Stimulated activated CD4-positive, alpha-beta T cell treated with anti-CD3 and anti-CD28 coated beads, Interleukin-12 subunit alpha, Interleukin-12 subunit beta, amount 100 ng/mL, for 24 hours (primary cell): ENCODE results near the gene SAMD1.
"Not testable (repeated sequence)": the region's sequence is repeated elsewhere in the genome, so short reads cannot be mapped to it uniquely, and the experiment has no call there.

Source experiments
- DNase-seq, 2 experiments: peaks; one replicate each; pipeline ENCODE4 v3.0.0-alpha.2; 2020; ENCODE audit warnings: low read depth in 2 of 2

SAMD1 gene

DNA sequence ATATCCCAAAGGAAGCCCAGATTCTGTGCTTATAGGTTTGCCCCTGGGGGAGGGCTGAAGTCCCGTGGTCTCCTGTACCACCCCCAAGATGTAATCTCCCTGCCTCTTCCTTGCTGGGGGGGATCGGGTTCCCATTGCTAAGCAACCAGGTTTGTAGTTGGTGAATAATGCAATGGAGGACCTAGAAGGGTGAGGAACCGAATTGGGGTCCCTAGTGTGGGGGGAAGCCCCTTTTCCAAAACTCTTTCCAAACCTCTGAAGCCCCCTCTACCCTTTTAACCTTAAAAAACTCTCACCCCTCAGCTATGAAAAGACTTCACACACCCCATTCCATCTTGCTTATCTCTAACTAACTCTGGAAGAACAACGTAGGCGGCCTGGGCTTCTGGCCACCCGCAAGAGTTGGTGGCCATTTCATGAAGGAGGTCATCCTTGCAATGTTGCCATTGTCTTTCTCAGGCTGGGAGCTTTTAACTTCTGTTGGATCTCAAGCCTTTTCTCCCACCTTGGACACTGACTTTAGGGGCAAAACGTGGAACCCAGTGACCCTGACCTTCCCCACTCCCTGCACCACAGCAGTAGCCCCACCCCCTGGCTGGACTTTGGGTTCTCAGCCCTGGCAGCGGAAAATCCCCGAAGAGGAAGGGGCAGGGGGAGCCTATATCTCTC, 29.3 kb downstream of the SAMD1 start:
- no peak for DNase-seq

DNA sequence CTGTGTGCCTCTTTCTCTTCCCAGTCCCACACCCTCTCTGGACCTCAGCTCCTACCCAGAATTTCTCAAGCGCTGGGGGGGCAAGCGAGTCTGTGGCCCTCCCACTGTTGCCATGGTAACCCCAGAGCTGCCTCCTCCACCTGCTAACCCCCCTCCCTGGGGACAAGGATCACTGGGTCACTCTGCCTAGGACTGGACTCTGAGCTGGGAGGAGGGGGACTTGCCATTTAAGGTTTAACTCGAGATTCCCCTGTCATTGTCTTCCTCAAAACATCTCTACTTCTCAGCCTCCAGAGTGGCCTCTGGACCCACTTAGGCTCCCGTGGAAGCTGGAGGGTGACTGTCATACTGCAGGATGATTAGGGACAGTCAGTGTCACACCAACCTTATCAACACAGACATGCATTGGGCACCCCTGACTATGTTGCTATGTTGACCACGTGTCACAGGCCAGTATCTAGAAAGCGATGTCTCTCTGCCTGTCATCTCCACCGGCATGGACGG, 30.8 kb downstream of the SAMD1 start:
- no peak for DNase-seq

DNA sequence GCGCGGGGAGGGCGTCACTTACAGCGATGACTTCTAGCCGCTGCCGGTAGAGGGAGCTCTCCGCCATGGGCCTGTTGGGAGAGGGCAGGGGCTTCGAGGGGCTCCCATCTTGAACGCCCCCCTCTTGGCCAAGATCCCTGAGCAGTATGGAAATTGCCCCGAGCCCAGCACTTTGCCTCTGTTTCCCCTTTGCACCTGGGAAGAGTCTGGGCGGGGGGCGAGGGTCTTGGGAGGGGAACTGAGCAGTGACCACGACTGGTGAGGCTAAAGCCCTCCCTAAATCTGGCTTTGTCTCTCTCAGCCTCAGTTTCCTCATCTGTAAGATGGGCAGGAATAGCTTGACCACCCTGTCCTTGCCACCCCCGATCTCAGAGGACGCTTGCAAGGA, 31.5 kb downstream of the SAMD1 start:
- DNase-seq: no peak

DNA sequence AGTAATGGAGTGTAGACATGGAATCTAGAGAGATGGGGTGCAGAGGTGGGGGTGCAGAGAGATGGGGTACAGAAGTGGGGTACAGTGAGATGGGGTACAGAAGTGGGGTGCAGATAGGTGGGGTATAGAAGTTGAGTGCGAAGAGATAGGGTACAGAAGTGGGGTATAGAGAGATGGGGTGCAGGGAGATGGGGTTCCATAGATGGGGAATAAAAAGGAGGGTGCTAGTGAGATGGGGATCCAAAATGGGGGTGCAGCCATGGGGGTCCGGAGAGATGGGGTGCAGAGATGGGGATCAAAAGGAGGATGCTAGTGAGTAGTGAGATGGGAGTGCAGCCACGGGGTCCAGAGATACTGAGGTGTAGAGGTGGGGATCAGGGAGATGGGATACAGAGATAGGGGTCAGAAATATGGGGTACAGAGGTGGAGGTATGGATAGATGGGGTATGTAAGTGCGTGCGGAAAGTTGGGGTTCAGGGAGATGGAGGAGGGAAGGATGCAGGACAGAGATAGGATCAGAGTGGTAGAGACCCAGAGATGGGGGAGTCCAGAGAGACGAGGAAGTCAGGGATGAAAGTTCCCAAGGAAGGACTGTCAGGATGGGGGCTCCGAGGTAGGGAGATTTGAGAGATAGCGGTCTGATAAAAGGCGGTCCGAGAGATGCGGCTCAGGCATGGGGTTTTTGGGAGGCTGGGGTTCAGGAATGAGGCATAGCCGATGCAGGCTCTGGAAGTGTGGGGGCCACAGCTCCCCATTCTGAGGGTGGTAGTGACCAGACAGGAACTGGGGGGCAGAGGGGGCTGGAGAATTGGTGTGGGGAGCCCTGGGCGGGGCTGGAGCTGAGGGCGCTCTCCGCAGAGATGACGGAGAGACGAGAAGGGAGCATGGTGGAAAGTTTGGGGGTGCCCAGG, 32.1 kb downstream of the SAMD1 start:
- DNase-seq: no peak

DNA sequence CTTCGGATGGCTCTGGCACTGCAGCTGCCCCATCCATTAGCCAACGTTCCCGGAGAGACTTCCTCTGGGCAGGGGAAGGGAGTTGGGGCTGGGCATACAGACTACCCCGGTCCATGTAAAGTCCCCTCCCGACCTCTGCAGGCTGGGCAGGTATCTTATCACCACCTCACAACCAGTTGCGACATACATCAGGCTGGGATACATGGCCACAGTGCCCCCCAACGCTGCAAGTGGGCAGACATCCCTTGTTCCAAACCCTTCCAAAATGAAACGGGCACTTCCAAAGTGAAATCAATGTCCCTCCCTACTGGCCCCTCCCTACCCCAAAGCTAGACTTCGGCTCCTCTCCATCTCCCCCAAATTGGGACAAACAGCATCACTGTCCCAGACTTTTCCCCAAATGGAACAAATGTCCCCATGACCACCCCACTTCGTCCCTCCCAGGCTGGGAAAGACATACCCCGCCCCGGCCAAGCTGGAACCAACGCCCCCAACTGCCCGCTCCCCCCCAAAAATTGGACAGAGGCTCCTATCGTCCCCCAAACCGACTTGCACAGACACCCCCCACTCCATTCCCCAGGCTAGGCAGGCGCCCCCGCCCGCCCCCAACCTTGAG, 33.7 kb downstream of the SAMD1 start:
- DNase-seq: no peak

DNA sequence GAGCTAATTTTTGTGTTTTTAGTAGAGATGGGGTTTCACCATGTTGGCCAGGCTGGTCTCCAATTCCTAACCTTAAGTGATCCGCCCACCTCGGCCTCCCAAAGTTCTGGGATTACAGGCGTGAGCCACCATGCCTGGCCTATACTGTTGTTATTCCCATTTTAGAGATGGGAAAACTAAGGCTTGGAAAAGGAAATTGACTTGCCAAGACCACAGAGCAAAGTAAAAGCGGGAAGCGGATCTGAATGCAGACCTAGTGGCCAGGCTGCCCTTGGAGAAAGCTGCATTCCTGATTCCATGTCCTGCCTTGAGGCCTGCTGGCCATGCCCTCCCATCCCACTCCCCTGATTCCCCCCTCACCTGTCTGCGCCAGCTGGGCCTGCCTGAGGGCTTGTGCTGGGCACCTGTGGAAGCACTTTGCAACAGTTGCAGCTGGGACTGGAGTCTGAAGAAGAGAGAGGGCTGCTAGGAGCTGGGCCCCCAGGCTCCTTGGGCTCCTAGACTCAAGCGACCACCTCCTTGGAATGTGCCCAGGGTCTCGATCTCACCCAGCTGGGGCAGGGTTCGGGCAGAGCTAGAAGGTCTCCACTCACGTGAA, 34.4 kb downstream of the SAMD1 start:
- DNase-seq: no peak

DNA sequence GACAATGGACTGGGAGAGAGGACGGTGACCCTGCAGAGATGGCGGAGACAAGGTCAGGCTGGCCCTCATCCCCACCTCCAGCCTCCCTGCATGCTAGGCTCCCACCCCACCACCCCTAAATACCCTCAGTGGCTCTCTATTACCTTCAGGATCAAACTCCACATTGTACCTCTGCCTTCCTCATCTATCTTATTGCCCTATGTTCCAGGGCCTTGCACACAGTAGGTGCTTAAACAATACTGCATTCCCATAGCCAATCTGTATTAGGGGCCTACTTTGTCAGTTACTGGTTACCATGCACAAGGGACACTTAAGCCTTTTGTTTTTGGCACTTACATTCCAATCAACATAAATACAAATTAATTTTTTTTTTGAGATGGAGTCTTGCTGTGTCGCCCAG, 35.2 kb downstream of the SAMD1 start:
- no peak for DNase-seq

DNA sequence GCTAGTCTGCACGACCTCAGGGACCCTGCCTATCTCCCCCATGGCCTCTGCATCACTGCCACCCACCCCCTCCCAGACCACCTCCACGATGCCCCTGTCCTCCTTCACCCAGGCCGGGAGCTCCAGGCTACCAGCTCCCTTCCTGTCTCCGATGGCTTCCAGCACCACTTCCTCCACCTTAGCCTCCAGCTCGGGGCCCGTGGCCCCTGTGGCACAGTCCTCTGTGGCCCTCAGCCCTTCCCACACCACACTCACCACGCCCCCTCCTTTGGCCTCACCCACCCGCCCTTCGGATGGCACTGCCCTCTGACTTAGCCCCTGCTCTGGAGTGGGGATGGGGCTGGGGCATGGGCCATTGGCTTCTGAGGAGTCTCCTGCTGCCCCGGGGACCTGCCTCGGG, 35.8 kb downstream of the SAMD1 start:
- no peak for DNase-seq

DNA sequence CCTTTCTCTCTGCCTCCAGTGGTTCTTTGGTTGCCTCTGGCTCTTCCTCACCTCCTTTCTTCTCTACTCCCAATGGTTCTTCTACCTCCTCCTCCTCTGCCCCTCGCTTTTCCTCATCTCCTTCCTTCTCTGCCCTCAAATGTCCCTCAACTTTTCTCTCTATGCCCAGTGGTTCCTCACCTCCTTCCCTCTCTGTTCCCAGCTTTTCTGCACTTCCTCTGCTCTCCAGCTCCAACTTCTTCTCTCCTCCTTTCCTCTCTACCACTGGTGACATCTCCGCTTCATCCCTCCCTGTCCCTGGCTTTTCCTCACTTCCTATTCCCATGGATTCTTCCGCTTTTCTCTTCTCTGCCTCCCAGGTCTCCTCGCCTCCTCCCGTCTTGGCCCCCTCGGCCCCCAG, 36.5 kb downstream of the SAMD1 start:
- no peak for DNase-seq

DNA sequence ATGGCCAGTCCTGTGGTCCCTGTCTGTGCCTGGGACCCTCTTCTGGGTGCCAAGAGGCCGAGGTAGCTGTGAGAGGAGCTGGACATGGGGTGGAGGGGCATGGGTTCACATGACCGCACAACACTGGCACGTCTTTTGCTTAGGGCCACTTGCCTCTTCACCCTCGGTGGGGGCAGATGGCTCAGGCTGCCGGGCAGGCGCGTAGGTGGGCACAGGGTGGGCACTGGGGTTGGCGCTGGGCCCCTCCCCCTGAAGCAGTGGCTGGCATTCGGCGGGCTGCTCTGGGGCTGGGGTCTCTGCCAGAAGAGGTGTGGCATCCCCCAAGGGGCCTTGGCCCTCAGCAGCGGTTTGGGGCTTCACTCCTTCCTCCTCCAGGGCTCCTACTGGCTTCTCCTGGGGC, 37.1 kb downstream of the SAMD1 start:
- DNase-seq: no peak

DNA sequence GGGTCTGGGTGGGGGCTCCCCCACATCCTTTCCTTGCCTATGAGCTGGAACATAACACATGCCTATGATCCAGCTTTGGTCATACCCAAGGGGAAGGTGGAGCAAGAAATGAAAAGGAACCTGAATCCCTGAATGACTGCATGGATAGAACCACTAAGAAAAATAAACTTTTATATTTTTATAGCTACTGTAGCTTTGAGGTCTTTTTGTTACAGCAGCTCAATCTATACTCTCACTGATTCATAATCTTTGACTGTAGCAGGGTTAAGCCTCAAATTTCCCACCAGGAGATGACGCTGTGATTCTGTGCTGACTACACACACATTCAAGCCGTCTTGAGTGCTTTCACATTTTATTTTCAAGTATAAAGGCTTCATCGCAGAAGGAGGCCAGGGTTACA, 37.5 kb downstream of the SAMD1 start:
- DNase-seq: no peak

DNA sequence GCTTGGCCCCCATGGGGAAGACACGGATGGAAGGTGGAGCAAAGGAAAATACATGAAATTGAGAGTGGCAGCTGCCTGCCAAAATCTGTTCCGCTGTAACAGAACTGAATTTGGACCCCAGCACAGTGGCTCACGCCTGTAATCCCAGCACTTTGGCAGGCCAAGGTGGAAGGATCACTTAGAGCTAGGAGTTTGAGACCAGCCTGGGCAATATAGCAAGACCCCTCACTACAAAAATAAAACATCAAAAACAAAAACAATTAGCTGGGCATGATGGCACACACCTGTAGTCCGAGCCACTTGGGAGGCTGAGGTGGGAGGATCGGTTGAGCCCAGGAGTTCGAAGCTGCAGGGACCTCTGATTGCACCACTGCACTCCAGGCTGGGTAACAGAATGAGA, 38.1 kb downstream of the SAMD1 start:
- DNase-seq: no peak

DNA sequence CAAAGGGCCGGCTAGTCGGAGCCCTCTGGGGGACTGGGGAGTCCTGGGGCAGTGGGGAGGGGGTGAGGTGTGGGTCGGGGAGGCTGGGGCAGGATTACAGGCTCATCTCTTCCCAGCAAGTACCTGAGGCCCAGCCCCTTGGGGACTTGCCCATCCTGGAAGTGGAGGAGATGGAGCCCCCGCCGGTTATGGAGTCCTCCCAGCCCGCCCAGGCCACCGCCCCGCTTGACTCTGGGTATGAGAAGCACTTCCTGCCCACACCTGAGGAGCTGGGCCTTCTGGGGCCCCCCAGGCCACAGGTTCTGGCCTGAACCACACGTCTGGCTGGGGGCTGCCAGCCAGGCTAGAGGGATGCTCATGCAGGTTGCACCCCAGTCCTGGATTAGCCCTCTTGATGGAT, 38.6 kb downstream of the SAMD1 start:
- DNase-seq: no peak

DNA sequence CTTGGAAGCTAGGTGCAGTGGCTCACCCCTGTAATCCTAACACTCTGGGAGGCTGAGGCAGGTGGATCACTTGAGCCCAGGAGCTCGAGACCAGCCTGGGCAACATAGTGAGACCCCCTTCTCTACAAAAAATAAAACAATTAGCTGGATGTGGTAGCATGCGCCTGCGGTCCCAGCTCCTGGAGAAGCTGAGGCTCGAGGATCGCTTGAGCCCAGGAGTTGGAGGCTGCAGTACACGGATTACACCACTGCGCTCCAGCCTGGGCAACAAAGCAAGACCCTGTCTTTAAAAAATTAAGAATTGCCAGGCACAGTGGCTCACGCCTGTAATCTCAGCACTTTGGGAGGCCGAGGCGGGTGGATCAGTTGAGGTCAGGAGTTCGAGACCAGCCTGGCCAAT, 39.6 kb downstream of the SAMD1 start:
- not testable (repeated sequence) for DNase-seq

DNA sequence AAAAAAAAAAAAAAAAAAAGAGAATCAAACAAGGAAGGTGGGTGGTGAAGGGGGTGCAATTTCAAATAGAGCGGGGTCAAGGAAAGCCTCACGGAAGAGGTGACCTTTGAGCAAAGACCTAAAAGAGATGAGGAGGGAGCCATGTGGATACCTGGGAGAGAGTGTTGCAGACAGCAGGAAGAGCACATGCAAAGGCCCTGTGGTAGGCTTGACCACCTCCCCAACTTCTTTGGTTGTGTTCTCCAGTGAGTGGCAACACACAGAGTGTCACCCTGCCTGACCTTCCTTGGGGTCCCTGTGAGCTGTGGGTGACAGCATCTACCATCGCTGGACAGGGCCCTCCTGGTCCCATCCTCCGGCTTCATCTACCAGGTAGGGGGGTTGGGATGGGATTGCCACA, 40.0 kb downstream of the SAMD1 start:
- DNase-seq: no peak

DNA sequence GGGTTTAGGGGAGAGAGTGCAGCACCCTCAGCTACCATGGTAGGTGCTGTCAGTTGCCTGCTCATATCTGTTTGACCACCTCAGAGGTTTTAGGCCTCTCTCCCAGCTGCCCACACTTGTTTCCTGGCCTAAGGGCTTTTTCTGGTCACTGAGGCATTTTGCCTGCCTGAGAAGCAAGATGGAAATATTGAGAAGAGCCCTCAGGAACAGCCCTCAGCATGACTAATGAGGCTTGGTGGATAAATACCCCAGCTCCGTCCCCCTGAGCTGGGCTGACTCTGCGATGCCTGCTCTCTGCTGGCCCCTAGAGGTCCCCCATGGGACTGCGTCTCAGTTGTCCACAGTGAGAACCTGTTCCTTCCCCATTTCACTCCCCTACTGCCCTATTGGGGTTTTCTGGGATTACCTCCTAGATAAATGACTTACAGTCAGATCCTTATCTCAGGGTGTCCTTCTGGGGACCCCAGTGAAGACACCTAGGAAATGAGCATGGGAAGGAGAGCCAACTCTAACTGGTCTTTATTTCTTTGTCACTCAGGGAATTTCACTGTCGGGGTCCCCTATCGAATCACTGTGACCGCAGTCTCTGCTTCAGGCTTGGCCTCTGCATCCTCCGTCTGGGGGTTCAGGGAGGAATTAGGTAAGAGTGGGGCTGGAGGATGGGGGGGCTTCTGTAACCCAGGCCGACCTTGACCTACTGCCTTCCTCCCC, 42.0 kb downstream of the SAMD1 start:
- DNase-seq: peak; percentile 52 to 77

DNA sequence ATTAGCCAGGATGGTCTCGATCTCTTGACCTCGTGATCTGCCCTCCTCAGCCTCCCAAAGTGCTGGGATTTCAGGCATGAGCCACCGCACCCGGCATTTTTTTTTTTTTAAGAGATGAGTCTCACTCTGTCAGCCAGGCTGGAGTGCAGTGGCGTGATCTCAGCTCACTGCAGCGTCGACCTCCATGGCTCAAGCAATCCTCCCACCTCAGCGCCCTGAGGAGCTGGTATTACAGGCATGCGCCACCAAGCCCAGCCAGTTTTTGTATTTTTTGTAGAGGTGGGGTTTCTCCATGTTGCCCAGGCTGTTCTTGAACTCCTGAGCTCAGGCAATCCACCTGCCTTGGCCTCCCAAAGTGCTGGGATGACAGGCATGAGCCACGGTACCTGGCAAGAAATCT, 42.7 kb downstream of the SAMD1 start:
- not testable (repeated sequence) for DNase-seq

DNA sequence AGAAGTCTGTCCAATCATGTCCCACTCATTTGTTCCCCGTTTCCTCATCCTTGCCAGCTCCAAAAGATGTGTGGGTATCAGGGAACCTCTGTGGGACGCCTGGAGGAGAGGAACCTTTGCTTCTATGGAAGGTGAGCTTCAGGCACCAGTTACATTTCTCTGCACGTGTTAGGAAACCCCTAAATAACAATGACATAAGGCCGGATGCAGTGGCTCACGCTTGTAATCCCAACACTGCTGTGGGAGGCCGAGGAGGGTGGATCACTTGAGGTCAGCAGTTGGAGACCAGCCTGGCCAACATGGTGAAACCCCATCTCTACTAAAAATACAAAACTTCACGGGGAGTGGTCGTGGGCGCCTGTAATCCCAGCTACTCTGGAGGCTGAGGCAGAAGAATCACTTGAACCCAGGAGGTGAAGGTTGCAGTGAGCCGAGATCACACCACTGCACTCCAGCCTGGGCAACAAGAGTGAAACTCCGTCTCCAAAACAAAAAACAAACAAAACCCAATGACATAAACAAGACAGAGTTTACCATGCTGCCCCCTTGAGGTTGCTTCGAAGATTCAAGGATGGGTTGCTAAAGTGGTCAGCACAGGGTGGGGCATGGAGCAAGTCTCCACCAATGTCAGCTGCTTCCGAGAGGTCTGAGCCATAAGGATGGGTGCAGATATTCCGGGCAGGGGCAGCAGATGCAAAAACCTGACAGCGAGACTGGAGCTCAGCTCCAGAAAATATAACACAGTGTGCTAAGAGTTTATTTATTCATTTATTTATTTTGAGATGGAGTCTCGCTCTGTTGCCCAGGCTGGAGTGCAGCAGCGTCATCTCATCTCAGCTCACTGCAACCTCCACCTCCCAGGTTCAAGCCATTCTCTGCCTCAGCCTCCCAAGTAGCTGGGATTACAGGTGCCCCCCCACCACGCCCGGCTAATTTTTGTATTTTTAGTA, 47.6 kb downstream of the SAMD1 start:
- DNase-seq: not testable (repeated sequence)

DNA sequence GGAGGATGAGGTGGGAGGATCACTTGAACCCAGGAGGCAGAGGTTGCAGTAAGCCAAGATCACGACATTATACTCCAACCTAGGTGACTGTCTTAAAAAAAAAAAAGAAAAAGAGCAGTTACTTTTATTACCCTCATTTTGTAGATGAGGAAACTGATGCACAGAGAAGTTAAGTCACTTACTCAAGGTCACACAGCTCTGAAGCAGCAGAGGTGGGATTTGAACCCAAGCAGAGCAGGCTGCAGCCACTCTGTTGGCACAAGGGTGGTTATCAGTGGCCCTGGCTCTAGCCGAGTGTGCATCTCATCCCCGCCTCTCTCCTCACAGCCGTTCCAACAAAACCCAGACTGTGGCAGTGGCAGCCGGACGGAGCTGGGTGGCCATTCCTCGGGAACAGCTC, 51.4 kb downstream of the SAMD1 start:
- DNase-seq: no peak
